HG03139 (cell line): ENCODE measurements around the gene FXYD4.
"Not testable (repeated sequence)": the region's sequence is repeated elsewhere in the genome, so short reads cannot be mapped to it uniquely, and the experiment has no call there.

Experiments
- ATAC-seq: cut with Tn5 transposase; IDR thresholded peaks from one replicate; pipeline ENCODE4 v1.9.1; 2021; ENCODE audit not compliant: unreplicated experiment

The FXYD4 gene

GRCh38 chr10:43374194-43374593 lies 2.8 kb downstream of the FXYD4 start:
- no peak for ATAC-seq

DNA sequence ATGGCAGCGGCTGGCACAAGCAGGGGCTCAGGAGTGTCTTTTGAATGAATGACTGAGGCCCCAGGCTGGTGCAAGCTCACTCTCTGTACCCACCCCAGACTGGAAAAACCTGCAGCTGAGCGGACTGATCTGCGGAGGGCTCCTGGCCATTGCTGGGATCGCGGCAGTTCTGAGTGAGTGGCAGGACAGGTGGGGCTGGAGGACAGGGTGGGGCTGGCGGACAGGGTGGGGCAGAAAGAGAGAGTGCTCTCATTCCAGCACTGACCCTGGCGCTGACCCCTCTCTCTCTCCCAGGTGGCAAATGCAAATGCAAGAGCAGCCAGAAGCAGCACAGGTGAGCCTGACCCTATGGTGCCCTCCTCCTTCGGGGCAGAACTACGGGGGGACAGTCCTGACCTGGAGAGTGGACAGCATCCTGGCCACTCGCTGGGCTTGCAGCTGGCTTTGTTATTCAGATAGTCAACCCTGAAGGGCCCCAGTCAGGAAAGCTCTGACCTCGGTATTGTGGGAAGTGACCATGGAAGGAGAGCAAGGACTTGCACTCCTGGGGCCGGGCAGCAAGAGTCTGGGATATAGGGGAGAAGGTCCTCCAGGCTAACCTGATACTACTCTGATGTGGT lies 4.1 kb downstream of the FXYD4 start:
- ATAC-seq, result no peak

DNA sequence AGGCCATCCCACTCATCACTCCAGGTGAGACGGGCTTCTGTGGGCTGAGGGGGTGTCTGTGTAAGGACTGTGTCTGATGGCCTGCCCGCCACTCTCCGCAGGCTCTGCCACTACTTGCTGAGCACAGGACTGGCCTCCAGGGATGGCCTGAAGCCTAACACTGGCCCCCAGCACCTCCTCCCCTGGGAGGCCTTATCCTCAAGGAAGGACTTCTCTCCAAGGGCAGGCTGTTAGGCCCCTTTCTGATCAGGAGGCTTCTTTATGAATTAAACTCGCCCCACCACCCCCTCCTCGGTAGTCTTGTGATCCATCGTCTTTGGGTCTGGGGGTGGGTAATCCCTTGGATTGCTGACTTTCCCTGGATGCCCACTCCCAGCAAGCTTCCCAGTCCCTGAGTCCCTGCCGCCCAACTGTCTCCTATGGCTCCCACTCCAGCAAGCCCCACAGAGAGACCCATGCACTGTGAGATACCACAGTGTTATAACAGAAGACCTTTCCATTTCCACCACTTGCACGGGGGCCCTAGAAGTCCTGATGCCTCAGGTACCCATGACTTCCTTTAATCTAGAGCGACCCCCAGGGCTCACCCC lies 4.7 kb downstream of the FXYD4 start:
- ATAC-seq, result no peak

DNA sequence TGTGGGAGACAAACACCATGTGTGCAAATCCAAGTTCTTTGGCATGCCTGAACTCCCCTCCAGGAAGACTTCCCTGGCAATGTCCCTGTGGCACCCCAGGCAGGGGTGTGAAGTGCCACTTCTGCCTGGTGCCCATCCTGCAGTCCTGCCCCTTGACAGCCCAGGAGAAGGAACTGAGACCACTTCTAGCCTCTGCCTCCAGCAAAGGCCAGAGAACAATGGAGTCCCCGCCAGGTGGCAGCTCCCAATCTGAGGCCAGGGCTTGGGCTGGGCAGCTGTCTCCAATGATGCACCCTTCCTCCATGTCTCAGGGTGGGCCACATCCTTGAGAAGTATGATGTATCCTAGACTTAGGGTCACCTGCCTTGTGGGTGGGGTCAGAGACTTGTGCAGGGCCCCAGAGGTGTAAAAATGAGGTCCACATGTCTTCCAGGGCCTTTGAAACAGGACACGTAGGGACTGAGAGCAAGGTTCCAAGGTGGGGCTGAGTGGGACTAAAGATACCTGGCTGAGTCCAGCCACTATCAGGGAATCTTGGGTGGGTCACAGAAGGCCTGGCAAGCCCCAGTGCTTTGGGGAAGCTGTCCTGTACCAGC lies 5.5 kb downstream of the FXYD4 start:
- no peak for ATAC-seq

DNA sequence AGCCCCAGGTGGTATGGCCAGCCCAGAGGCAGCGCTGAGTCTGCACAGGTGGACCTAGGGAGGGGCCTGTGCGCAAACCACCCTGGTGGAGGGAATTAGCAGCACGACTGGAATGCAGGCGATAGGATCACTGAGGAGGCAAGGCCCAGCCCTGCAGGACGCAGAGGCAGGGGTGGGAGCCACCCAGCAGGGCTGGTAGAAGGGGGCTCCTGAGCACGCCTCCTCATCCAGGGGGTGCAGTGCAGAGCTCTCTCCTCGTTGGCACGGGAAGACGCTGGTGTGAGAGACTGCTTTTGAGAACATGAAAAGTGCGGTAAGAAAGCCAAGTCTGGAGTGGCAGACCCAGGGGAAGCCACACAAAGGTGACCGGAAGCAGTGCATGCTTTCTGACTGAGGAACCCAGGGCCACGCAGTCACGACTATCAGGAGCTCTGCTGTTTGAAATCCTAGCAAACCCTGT lies 6.0 kb downstream of the FXYD4 start:
- no peak for ATAC-seq

- ATAC-seq, result no peak
Observed at GRCh38 chr10:43380610-43381222, 9.3 kb downstream of the FXYD4 start.

GRCh38 chr10:43383204-43383971 lies 12.0 kb downstream of the FXYD4 start:
- no peak for ATAC-seq

- ATAC-seq, result no peak
Observed at GRCh38 chr10:43384252-43385221, 13.1 kb downstream of the FXYD4 start.

GRCh38 chr10:43385412-43386004 lies 14.1 kb downstream of the FXYD4 start:
- no peak for ATAC-seq

GRCh38 chr10:43386549-43386948 lies 15.1 kb downstream of the FXYD4 start:
- ATAC-seq, result no peak

GRCh38 chr10:43386981-43387677 lies 15.7 kb downstream of the FXYD4 start:
- ATAC-seq, result no peak

DNA sequence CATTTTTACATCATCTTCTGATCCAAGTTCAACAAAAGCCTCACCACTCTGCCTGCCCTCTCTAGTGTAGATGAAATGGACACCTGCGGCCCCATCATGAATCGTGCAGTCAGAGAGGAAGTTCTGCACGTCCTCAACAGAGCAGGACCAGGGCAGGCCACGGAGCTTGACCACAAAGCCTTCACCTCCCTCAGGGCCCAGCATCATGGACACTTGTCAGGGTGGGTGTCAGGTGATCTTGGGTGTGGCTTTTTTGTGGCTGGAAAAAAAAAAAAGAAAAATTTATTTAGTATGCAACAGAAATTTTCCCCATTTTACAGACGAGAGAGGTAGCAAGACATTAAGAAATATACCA lies 16.2 kb downstream of the FXYD4 start:
- ATAC-seq, result no peak

GRCh38 chr10:43389867-43390266 lies 18.4 kb downstream of the FXYD4 start:
- ATAC-seq, result no peak

DNA sequence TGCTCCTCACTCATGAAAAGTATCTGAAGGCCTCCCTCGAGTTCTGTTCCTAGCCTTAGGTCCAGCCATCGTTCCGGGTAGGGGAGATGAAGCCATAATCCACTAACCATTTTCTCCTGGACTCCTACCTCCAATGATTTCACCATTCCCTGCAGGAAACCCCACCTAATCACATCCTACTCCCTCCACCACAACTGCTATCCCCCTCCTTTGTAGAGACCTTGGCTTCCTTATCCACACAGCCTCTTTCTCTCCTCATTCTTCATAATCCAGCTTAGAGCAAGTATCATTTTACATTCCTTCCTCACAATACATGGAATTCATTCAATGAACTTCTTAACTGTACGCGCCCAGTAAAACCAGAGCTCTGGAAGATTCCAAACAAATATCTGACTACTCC lies 18.9 kb downstream of the FXYD4 start:
- ATAC-seq, result no peak

- no peak for ATAC-seq
Observed at GRCh38 chr10:43390759-43391158, 19.3 kb downstream of the FXYD4 start.

DNA sequence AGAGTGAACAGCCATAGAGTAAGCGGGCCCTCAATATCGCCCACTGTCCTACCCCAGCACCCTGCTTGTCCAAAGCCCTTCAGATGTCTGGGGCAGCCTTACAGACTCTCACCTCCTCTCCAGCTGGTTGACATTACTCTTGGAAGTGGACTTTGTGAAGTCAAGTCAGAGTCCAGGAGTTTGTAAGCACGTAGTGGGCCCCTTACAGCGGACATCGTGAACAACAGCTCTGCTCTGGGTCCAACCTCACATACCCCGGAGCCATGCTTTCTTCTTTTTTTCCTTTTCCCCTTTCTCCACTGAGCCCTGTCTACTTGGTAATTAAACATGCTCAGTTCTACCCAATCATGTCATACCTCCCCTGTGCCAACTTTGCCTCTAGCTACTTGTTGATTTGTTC lies 20.1 kb downstream of the FXYD4 start:
- ATAC-seq, result no peak

- ATAC-seq, result no peak
Observed at GRCh38 chr10:43392748-43393147, 21.3 kb downstream of the FXYD4 start.

DNA sequence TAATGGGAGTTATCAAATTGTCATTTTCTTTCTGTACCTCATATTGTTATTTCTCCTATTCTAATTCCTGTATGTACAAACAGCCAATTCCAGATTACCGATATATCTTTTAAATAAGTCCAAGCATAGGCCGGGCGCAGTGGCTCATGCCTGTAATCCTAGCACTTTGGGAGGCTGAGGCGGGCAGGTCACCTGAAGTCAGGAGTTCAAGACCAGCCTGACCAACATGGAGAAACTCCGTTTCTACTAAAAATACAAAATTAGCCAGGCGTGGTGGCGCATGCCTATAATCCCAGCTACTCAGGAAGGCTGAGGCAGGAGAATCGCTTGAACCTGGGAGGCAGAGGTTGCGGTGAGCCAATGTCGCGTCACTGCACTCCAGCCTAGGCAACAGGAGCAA lies 21.8 kb downstream of the FXYD4 start:
- ATAC-seq, result not testable (repeated sequence)

DNA sequence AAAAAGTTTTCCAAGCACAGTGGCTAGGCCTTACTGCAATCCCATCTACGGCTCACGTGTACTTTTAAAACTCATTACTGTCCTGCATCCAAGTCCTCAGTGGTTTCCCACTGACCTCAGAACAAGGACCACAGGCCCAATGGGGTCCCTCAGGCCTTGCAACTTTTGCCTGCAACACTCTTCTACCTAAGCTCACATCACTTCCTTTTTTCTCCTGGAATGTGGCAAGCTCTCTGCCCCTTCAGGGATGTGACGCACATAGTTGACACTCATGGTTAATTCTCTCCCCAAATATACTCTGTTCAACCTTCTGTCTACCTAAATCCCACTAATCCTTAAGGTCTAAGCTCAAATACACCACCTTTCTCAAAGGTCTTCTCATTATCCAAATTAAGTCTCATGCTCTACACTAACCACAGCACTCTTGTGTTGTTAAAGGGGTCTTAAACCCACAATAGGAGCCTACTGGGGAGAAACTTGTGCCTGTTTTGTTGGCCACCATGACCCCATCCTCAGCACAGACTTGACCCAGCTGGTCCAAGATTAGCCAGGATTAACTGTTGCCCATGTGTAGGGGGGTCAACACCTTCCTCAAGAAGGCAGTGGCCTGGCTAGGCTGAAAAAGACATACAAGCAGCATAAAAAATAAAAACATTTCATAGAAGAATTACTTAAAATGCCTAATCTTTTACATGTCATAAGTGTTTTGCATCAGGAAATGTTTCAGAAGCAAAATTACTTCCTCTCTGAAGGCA lies 22.3 kb downstream of the FXYD4 start:
- no peak for ATAC-seq
